SK-N-SH (cell line): Measurements from ENCODE around the gene ZBTB45. TPM values are rescaled to one million over a fixed set of nuclear protein-coding genes. Genes with fewer than 3 reads are reported as not detected.

Source experiments
- CTCF ChIA-PET: fragments of 300-600, 350-600 bp; formaldehyde crosslinking; extraction: SDS; loops from one replicate; lab custom pipeline; 2021; lab: Yijun Ruan, JAX
- POLR2A ChIA-PET: fragments of 350-600 bp; sonication (Branson Sonifier 250); formaldehyde crosslinking; extraction: SDS; loops from one replicate; lab custom pipeline; 2020; ENCODE audit warnings: antibody characterized with exemption, inconsistent platforms; lab: Yijun Ruan, JAX
- DNase-seq: peaks from one replicate; pipeline ENCODE4 v3.0.0; 2012
- H2AFZ ChIP-seq: fragments of 200-600 bp; sonication (generic); 2 replicates; pipeline ENCODE4 v1.8.1; 2016; ENCODE audit warnings: antibody characterized with exemption, mild to moderate bottlenecking, low read depth
- H3F3A ChIP-seq: fragments of 200-600 bp; sonication (generic); replicated peaks from 2 replicates; pipeline ENCODE3; 2016; ENCODE audit warnings: antibody characterized with exemption, mild to moderate bottlenecking; ENCODE audit not compliant: insufficient read depth
- H3K27ac ChIP-seq, 2 experiments: fragments of 200-500 bp in 1 of 2; fragments of 200-600 bp in 1 of 2; sonication (Bioruptor generic) in 1 of 2; sonication (generic), shearing (Covaris generic) in 1 of 2; 2 replicates each; pipeline versions ENCODE4 v1.5.1 to v1.6.1; 2014 to 2016; ENCODE audit warnings: low read depth in 2 of 2, inconsistent platforms in 1 of 2, low read length in 1 of 2, mild to moderate bottlenecking in 1 of 2, mixed read lengths in 1 of 2
- H3K27me3 ChIP-seq: fragments of 200-600 bp; sonication (generic), shearing (Covaris generic); 2 replicates; pipeline ENCODE4 v1.6.1; 2016; ENCODE audit warnings: mixed run types; ENCODE audit not compliant: insufficient read depth
- H3K36me3 ChIP-seq, 2 experiments: fragments of 200-500 bp in 1 of 2; fragments of 200-600 bp in 1 of 2; sonication (Bioruptor generic) in 1 of 2; sonication (generic) in 1 of 2; replicated peaks in 1 of 2; 2 replicates each; pipeline versions ENCODE3 to v1.5.1; 2014 to 2016; ENCODE audit warnings: low read length in 1 of 2, mild to moderate bottlenecking in 1 of 2; ENCODE audit not compliant: insufficient read depth in 2 of 2, control insufficient read depth in 1 of 2
- H3K4me1 ChIP-seq, 2 experiments: fragments of 200-500 bp in 1 of 2; fragments of 200-600 bp in 1 of 2; sonication (Bioruptor generic) in 1 of 2; sonication (generic), shearing (Covaris generic) in 1 of 2; 2 replicates each; pipeline versions ENCODE4 v1.5.1 to v1.6.1; 2014 to 2016; ENCODE audit warnings: low read depth in 1 of 2, low read length in 1 of 2, mixed run types in 1 of 2; ENCODE audit not compliant: insufficient read depth in 2 of 2, control insufficient read depth in 1 of 2
- H3K4me2 ChIP-seq: fragments of 200-600 bp; sonication (generic), shearing (Covaris generic); 2 replicates; pipeline ENCODE4 v1.6.1; 2017; ENCODE audit warnings: mixed run types
- H3K4me3 ChIP-seq, 2 experiments: fragments of 200-500 bp in 1 of 2; fragments of 200-600 bp in 1 of 2; sonication (Bioruptor generic) in 1 of 2; sonication (generic), shearing (Covaris generic) in 1 of 2; 2 replicates each; pipeline versions ENCODE4 v1.5.1 to v1.8.1; 2014 to 2016; ENCODE audit warnings: low read depth in 2 of 2, inconsistent platforms in 1 of 2, low read length in 1 of 2, mild to moderate bottlenecking in 1 of 2, mixed read lengths in 1 of 2, moderate library complexity in 1 of 2
- H3K79me2 ChIP-seq: fragments of 200-600 bp; sonication (generic); 2 replicates; pipeline ENCODE4 v1.8.1; 2017; ENCODE audit warnings: mild to moderate bottlenecking; ENCODE audit not compliant: insufficient read depth
- H3K9ac ChIP-seq: fragments of 200-600 bp; sonication (generic); 2 replicates; pipeline ENCODE4 v1.6.1; 2017; ENCODE audit warnings: mixed run types
- H3K9me2 ChIP-seq: fragments of 200-600 bp; sonication (generic); 2 replicates; pipeline ENCODE4 v1.6.1; 2017; ENCODE audit warnings: mixed run types
- H3K9me3 ChIP-seq: fragments of 200-600 bp; sonication (generic); 2 replicates; pipeline ENCODE4 v1.6.1; 2017; ENCODE audit warnings: mixed run types, mild to moderate bottlenecking, moderate library complexity
- H4K20me1 ChIP-seq: fragments of 200-600 bp; sonication (generic); 2 replicates; pipeline ENCODE4 v1.6.1; 2017; ENCODE audit warnings: mild to moderate bottlenecking, mixed run types; ENCODE audit not compliant: insufficient read depth
- EP300 ChIP-seq, 2 experiments: IDR thresholded peaks; 2 replicates each; pipeline versions ENCODE4 v1.4.0 to v1.6.1; 2012; ENCODE audit warnings: borderline replicate concordance in 1 of 2, low read depth in 1 of 2, low read length in 1 of 2
- FOXM1 ChIP-seq: IDR thresholded peaks from 2 replicates; pipeline ENCODE4 v1.4.0; 2012; ENCODE audit warnings: low read depth, mild to moderate bottlenecking
- JUND ChIP-seq: IDR thresholded peaks from 2 replicates; pipeline ENCODE4 v1.4.0; 2012
- MAX ChIP-seq: IDR thresholded peaks from 2 replicates; pipeline ENCODE4 v1.4.0; 2012; ENCODE audit warnings: low read depth
- MXI1 ChIP-seq: IDR thresholded peaks from 2 replicates; pipeline ENCODE4 v1.6.1; 2012; ENCODE audit warnings: mild to moderate bottlenecking, low read depth, low read length, improper control_type of control experiment
- NFIC ChIP-seq: IDR thresholded peaks from 2 replicates; pipeline ENCODE4 v1.4.0; 2012; ENCODE audit warnings: borderline replicate concordance
- POLR2AphosphoS5 ChIP-seq: IDR thresholded peaks from 2 replicates; pipeline ENCODE4 v1.6.1; 2012; ENCODE audit warnings: low read depth, low read length
- RAD21 ChIP-seq: IDR thresholded peaks from 2 replicates; pipeline ENCODE4 v1.6.1; 2012; ENCODE audit warnings: mild to moderate bottlenecking, low read length
- RCOR1 ChIP-seq: fragments of 150-350 bp; IDR thresholded peaks from 2 replicates; pipeline ENCODE4 v1.6.1; 2017; ENCODE audit warnings: antibody characterized with exemption, low read length
- REST ChIP-seq: IDR thresholded peaks from 2 replicates; pipeline ENCODE4 v1.6.1; 2012; ENCODE audit warnings: mild to moderate bottlenecking, low read depth, low read length, moderate library complexity
- RFX5 ChIP-seq: IDR thresholded peaks from 2 replicates; pipeline ENCODE4 v1.6.1; 2012; ENCODE audit warnings: mild to moderate bottlenecking, improper control_type of control experiment, low read length
- RXRA ChIP-seq: IDR thresholded peaks from 2 replicates; pipeline ENCODE4 v1.4.0; 2012; ENCODE audit warnings: low read depth, mild to moderate bottlenecking, borderline replicate concordance
- SIN3A ChIP-seq: IDR thresholded peaks from 2 replicates; pipeline ENCODE4 v1.6.1; 2012; ENCODE audit warnings: low read depth, mild to moderate bottlenecking, low read length, moderate library complexity, borderline replicate concordance
- SMC3 ChIP-seq: IDR thresholded peaks from 2 replicates; pipeline ENCODE4 v1.6.1; 2012; ENCODE audit warnings: low read depth, low read length, improper control_type of control experiment
- TAF1 ChIP-seq: IDR thresholded peaks from 2 replicates; pipeline ENCODE4 v1.6.1; 2012; ENCODE audit warnings: low read depth, mild to moderate bottlenecking, low read length, moderate library complexity, borderline replicate concordance
- TCF12 ChIP-seq: IDR thresholded peaks from 2 replicates; pipeline ENCODE4 v1.4.0; 2012
- TEAD4 ChIP-seq: IDR thresholded peaks from 2 replicates; pipeline ENCODE4 v1.4.0; 2012; ENCODE audit warnings: mild to moderate bottlenecking, borderline replicate concordance; ENCODE audit not compliant: insufficient read depth
- YY1 ChIP-seq: IDR thresholded peaks from 2 replicates; pipeline ENCODE4 v1.4.0; 2012; ENCODE audit warnings: low read depth, mild to moderate bottlenecking
- WGBS: methylation state at CpG from one replicate; pipeline ENCODE4 v1.1.6; 2017; ENCODE audit warnings: low lambda C conversion rate; 5-methylcytosine and 5-hydroxymethylcytosine counted together
- polyA plus RNA-seq, 3 experiments: library from polyadenylated mRNA; depleted of rRNA; stranded (reverse); fragments of >200 nt; gene quantifications; 2 replicates each; pipeline ENCODE4 v1.2.3, GENCODE V29; 2012

Gene ZBTB45
- polyA plus RNA-seq, 1 of the 3 experiments (the other 2 are of a cell fraction), result 11.3 TPM

- Histone ChIP-seq H2AFZ (no peak overlapping the region), H3K4me2 (no peak overlapping the region), H4K20me1 (no peaks in the 10 kb centered on the region; the same call in 1 of the 2 replicates), H3F3A (peaks cover 4% of the 10 kb centered on the region), H3K36me3 (peaks cover 9 to 28% of the 10 kb centered on the region in 2 experiments), H3K79me2 (peaks cover 46% of the 10 kb centered on the region), H3K27ac (peak overlapping the region in 1 of 2 experiments; percentile 41; a peak in 2 of 4 replicates), H3K9me2 (no peaks in the 10 kb centered on the region), H3K9ac (peak overlapping the region; percentile 32; the same call in 1 of the 2 replicates), H3K27me3 (no peaks in the 10 kb centered on the region), H3K9me3 (no peaks in the 10 kb centered on the region), H3K4me1 (peaks cover 0 to 28% of the 10 kb centered on the region in 2 experiments; a peak in 1 of 4 replicates), H3K4me3 (no peak overlapping the region)
- TF ChIP-seq MXI1 (no peak), NFIC (no peak), RCOR1 (no peak), RXRA (no peak), POLR2AphosphoS5 (peak; percentile 26; the same call in 1 of the 2 replicates)
- ChIA-PET CTCF (interaction anchor here (0.7 to 2.4 kb wide), 8 partner anchors 10 to 1150 kb away, joined by 3 to 23 read pairs (median 4); partner anchors contain the start of genes CHMP2A, TRAPPC2B, TRIM28 and ZNF547), POLR2A (interaction anchor here (1.2 to 1.9 kb wide), 4 partner anchors 30 to 46 kb away, joined by 3 to 10 read pairs (median 5); partner anchors contain the start of genes CHMP2A and TRIM28)
- DNase-seq, result no peak
- WGBS, result 90% methylated on average over 8 of the region's 10 CpGs
Observed at GRCh38 chr19:58513213-58513693, 6.4 kb downstream of the ZBTB45 start.

- no peak within 1 kb of the TSS for H3K4me2 ChIP-seq
- WGBS, result 76% methylated on average over 2 of the region's 25 CpGs
- ChIA-PET POLR2A (interaction anchor here (1.2 kb wide), 1 partner anchor 8 kb away, joined by 3 read pairs; the partner anchor contains the start of gene ZBTB45), CTCF (interaction anchor here (6.9 kb wide), 1 partner anchor 7 kb away, joined by 30 read pairs; the partner anchor contains the start of gene ZBTB45)
- peaks cover 0 to 15% of the 10 kb centered on the region in 2 experiments; a peak in 1 of 4 replicates for H3K4me1 ChIP-seq
- H3F3A ChIP-seq, result peaks cover 4% of the 10 kb centered on the region
- no peaks in the 10 kb centered on the region for H4K20me1 ChIP-seq
- H3K9me2 ChIP-seq, result no peaks in the 10 kb centered on the region
- DNase-seq, result no peak
- H3K9ac ChIP-seq, result no peak within 1 kb of the TSS
- H2AFZ ChIP-seq, result no peak within 1 kb of the TSS
- H3K9me3 ChIP-seq, result no peaks in the 10 kb centered on the region
- no peaks in the 10 kb centered on the region for H3K27me3 ChIP-seq
- peaks cover 9 to 19% of the 10 kb centered on the region in 2 experiments for H3K36me3 ChIP-seq
- H3K79me2 ChIP-seq, result peaks cover 31% of the 10 kb centered on the region
- no peak within 1 kb of the TSS for H3K27ac ChIP-seq
- no peak within 1 kb of the TSS for H3K4me3 ChIP-seq
- TF ChIP-seq YY1 (no peak), SIN3A (no peak), TAF1 (no peak), REST (no peak), RFX5 (no peak), SMC3 (no peak), JUND (no peak), TCF12 (no peak), EP300 (IDR thresholded peaks at IDR 0.05; ENCODE audit: borderline replicate concordance in 1 of 2, low read depth in 1 of 2, low read length in 1 of 2) (no peak), TEAD4 (no peak), MAX (no peak), FOXM1 (no peak), RXRA (no peak), RAD21 (no peak)
Observed at GRCh38 chr19:58511353-58512208, 8.0 kb downstream of the ZBTB45 start, which contains the start of gene SLC27A5. Gene SLC27A5, minus strand, starts transcription at chr19:58511992. Its CDS starts 37 bp downstream, at chr19:58511955.
